NCI-H128 (cell line): ENCODE results near the gene FAM184B.

ENCODE experiments used
- DNase-seq: peaks from one replicate; lab custom pipeline; 2025; ENCODE audit not compliant: unreplicated experiment; lab: John Stamatoyannopoulos, UW

FAM184B gene

DNA sequence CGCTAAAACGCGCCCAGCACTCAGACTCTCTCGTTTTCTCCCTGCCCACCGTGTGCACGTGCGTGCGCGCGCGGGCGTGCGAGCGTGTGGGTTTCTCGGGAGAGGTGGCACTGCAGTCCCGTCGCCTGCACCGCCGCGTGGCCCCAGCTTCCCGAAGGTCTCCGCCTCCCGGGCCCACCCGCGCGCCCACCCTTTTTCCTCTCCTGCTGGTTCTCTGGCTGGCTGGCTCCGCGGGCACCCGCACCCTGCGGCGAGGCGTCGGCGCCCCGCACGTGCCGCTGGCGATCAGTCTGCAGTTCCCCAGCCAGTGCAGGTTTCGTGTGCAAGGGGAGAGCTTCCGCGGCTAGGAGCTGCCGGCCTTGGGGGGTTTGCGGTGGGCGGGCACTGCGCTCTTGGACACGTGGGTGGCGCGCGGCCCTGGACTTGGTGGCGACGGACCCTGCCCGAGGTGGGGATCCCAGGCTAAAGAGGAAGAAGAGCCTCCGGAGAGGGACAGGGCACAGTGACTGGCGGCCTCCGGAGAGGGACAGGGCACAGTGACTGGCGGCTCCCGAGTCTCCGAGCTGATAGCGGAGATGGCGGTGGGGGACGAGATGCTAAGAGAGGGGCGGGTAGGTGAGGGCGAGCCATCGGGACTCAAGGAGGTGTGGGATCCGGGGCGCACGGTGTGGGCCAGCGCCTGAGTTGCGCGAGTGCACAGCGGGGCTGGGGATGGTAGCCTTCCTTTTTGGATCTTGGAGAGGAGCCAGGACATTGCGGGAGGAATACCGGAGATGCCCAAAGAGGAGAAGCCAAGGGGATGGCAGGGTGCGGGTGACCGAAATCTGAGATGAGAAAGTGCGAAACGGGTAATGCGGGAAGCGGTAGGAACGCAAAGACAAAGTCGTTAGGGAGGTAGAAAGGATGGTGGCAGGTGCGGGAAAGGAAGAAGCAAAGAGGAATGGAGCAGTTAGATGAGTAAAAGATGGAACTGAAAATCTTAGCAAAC is at the start of gene FAM184B:
TSS of gene FAM184B (minus strand) at position 322 of the 988 bp plus-strand sequence. CDS start 322 bp downstream, outside the sequence.
- no peak for DNase-seq

DNA sequence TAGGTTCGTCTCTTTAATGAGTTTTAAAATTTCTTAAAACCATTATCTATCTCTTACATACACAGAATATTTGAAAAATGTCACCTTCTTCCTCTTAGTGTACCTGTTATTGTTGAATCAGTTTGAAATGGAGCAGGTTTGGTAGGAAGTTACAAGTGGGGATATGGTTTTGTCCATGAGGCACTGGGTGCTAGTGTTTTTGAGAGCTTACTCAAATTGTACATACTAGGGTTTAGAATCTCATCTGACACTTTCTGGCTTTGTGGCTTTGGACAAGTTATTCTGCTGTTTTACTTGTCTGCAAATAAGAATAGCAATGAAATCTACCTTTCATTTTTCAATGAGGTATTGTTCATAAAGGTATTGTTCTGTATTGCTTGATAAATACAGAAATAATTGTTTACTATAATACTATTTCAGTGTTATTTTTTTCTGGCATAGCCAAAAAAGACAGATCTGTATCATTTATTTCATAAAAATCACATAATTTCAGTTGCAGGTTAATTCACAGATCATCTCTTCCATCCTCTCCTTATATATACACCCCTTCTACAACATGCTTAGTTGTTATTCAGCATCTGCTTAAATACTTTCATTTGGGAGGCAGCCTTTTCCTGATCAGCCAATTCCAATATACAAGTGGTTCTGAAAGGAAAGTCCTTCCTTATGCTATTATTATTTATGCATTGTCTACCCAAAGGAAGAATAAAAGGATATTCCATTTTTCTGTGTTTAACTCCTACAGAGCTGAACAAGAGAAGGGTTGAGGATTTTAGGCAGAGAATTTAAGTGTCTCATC is 42.6 kb upstream of the FAM184B start:
- DNase-seq, result no peak

DNA sequence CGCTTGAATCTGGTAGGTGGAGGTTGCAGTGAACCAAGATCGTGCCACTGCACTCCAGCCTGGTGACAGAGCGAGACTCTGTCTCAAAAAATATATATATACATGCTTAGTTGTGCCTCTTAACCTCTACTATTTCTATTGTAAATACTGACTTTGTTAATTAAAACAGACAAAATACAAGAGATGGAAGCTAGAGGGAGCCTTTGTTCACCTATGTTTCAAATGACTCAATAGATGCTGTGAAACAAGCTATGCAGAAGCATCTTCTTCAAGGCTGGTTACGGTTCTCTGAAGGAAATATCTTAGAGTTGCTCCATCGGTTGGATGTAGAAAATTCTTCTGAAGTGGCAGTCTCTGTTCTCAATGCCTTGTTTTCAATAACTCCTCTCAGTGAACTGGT is 35.6 kb upstream of the FAM184B start:
- DNase-seq, result no peak

DNA sequence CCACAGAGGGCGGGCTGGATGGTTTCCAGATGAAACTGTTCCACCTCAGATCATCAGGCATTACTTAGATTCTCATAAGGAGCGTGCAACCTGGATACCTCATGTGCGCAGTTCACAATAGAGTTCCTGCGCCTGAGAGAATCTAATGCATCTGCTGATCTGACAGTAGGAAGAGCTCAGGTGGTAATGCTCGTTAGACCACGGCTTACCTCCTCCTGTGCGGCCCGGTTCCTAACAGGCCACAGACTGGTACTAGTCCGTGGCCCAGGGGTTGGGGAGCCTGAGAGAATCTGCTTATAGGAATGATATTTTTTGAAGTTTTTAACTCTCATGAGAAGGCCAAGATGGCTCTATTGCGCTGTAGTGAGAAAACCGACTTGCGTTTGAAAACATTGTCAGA is 34.7 kb upstream of the FAM184B start:
- DNase-seq, result no peak

DNA sequence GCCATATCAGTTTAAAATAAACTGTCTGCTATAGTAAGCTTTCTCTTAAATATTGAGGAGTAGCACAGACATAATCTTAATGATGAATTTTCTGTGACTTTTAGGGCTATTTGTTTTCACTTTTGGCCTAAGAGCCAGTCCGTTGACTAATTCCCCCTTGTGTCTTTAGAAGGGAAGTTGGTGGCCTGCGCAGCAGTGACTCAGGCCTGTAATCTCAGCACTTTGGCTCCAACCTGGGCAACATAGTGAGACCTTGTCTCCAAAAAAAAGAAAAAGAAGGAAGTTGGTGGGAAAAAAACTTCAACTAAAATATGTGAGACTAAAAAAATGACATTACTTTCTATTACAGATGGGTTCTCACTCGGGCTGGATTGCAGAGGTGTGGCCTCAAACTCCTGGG is 32.7 kb upstream of the FAM184B start:
- DNase-seq, result no peak

DNA sequence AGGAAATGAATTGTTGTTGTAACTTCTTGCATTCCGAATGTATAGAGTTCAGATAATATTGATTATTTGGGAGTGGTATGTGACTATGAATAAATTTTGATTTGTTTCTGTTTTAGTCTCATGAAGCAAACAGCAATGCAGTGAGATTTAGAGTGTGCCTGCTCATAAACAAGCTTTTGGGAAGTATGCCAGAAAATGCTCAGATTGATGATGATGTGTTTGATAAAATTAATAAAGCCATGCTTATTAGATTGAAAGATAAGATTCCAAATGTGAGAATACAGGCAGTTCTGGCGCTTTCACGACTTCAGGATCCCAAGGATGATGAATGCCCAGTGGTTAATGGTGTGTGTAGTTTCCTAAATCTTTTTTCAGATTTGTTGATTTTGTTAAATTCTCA is 31.4 kb upstream of the FAM184B start:
- DNase-seq, result no peak

DNA sequence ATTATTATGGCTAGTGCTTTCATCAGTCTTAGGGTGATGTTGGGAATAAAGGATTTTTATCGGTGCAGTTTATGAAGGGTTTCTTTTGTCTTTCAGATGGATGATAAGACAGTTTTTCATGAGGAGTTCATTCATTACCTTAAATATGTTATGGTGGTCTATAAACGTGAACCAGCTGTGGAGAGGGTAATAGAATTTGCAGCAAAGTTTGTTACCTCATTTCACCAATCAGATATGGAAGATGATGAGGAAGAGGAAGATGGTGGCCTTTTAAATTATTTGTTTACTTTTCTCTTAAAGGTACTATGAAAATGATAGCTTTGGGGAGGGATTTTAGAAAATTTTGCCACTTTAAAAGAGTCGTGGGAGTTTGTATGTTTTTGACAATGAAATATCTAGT is 30.7 kb upstream of the FAM184B start:
- DNase-seq, result no peak

DNA sequence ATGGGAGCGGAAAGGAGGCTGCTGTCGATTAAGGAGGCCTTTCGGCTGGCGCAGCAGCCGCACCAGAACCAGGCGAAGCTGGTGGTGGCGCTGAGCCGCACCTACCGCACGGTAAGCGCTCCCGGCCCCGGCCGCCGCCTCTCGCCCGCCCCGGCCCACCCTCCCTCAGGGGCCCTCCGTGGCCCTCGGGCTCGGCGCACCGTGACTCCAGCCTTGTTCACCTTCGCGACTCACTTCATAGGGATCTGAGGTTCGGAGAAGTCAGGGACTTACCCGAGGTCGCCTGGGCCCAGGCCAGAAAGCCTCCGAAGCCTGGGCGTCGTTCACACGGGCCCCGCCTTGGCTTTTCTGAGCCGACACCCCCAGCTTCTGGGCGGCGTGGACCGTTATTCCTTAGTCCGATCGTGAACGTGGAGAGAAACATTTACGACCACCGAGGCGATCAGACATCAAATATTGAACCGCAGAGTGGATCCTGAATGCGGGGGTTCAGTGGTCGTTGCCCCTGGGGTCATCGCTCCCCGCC is 29.7 kb upstream of the FAM184B start:
- DNase-seq, result no peak

DNA sequence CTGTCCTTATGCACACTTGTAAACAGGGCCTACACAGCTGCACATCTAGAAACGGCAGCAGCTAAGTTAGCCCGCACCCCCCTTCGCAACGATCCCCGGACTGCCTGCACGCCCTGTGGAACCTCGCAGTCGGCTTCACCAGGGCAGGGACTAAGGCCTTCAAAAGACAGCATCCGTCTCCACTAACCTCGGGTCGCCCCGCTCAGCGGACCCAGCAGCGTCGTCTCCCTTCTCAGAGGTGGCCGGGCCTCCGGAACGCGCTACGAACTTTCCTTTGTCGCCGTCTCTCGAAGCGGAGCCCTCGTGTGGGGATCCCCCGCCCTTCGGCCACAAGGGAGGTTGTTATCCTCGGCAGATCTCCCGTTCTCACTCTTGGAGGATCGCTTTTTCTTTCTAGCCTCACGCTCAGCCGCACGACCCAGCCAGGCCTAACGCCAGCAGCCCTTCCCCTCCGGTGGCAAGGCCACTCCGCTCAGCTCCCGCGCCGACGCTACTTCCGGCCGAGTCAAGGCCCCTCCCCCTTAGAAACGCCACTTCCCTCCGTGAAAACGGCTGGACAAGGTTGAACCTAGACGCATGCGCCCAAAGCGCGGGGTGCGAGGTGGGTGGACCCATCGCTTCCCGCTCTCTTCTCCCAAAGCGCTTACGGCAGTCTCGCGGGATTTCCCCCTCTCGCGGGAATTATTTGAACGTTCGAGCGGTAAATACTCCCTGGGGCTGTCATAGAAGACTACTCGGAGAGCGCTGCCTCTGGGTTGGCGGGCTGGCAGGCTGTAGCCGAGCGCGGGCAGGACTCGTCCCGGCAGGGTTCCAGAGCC is 29.0 kb upstream of the FAM184B start, which contains the start of the genes DCAF16 and NCAPG:
TSS of gene DCAF16 (minus strand) at position 498 of the 818 bp plus-strand sequence. CDS start 6,616 bp downstream, outside the sequence.
TSS of gene NCAPG (plus strand) at position 720 of the 818 bp plus-strand sequence. CDS start 99 bp downstream, outside the sequence.
- peak; percentile 97 for DNase-seq

DNA sequence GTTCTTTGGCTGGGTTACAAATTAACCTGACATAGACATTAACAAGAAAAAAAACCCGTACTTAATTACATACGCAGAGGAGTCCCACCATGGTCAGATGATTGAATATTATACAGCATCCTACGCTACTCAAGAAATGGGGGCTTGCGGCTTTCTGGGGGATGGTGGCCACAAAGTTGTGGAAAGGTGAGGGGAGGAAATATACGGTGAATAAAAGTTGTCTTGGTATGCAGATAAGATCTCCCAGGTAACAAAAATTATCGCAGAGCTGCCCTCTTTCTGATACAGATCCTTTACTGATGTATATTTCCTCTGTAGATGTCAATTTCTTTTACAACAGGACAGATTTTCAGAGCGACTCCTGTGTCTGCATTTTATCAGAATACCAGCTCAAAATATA is 28.2 kb upstream of the FAM184B start:
- DNase-seq, result no peak

DNA sequence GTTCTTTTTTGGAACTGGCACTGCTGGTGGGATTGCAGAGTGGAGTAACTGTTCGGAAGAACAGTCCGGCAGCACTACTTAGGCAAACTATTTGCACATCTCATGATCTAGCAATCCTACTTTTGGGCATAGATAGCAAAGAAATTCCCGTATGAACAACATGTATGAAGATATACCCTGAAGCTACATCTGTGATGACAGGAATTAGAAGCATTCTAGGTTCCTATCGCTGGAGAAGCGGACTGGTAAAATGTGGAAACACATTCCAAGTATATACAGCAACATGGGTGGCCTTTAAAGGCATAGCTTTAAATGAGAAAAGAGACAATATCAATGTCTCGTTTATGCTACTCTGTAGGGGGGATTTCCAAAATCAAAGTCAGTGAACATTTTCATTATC is 26.0 kb upstream of the FAM184B start:
- no peak for DNase-seq

DNA sequence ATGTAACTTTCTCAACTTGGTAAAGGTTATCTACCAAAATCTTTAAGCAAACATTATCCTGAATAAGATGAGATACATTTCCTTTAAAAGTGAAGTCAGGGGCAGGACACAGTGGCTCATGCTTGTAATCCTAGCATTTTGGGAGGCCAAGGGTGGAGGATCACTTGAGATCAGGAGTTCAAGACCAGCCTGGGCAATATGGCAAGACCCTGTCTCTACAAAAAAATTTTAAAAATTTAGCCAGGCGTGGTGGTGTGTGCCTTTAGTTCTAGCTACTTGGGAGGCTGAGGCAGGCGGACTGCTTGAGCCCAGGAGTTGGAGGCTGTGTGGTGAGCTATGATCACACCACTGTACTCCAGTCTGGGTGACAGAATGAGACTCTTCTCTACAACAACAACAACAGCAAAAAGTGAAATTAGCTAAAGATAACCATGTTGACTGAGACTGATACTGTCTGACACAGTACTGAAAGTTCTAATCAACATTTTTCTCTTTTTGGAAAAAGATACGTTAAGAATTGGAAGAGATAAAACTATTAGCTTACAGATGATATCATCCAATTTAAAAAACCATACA is 24.2 kb upstream of the FAM184B start:
- DNase-seq, result no peak

DNA sequence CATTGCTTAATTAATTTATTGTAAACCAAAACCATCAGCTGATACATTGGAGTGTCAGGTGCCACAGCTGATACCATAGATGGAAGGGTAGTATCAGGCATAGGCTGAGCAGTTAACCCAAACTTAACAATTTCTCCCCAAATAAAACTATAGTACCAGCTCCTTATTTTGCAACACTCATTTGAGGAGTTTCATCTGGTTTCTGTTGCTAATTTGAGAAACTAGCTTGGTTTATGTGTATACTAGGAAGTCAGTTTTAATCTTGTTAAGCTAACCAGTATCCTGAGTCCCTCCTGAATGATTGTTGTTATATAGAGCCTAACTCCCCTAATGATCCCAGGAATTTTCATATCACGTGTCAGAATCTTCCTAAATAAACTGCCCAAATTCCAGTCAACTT is 16.4 kb upstream of the FAM184B start:
- no peak for DNase-seq

DNA sequence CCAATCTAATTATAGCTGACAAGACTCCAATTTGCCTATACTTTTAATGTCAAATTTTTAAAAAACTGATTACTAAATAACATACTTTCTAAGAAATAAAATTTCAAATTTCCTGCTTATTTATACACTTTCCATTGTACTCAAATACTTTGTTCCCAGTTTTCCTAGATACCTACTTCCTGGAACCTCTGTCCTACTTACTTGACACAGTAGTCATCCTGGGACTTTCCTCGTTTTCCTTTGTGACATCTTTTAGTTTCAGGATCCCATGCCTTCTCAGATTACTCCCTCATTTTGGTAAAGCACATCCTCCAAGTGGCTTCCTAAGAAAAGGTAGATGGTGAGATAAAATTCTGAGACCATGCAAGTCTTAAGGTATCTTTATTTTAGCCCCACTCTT is 13.3 kb upstream of the FAM184B start:
- no peak for DNase-seq

DNA sequence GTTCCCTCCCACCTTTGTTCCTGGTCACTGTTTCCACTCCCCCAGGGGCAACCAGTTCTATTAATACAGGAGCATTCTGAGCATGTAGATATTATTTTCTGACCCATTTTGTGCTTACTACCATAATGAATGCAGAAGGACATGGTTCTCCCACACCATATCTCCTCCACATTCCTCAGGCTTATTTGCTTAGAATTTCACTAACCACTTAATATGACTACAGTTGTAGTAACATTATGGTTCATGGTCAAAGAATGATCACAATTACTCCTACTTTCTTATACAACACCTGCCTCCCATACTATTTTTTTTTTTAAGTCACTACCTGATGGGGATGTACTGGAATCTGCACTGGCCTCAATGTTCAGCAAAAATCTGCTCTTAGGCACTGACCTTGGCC is 7.5 kb upstream of the FAM184B start:
- DNase-seq, result no peak

DNA sequence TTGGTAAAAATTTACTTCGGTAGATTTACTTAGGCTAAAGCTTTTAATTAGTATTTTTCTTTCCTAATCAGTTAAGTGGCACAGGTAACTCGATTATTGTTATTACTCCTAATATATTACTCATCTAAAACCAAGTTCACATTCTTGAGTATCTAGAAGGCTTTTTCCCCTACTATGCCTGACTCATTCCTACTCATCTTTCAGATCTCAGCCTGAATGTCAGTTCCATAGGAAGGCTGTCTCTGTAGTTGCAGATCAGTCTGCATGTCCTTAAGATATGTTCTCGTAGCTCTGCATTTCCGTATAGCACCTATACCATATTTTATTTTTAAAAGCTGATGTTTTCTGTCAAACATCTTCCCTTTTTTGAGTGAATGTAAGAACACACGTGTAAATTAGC is 5.9 kb upstream of the FAM184B start:
- no peak for DNase-seq

DNA sequence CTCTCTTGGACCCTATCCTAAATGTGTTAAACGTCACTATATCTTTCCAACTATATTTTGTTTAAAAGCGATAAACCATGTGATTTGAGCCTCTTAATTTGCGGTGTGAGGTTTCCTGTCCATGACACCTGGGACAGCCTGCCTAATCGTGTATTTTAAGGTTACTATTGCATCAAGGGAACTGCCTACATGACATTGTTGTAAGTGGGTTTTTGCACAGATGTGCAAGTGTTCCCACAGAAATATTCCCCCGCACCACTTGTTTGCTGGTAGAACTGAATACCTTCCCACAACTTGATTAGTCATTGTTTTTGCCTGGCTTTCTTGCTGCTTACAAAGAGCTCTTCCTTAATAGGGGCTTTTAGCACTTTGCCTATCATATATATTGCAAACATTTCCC is 5.1 kb upstream of the FAM184B start:
- no peak for DNase-seq

DNA sequence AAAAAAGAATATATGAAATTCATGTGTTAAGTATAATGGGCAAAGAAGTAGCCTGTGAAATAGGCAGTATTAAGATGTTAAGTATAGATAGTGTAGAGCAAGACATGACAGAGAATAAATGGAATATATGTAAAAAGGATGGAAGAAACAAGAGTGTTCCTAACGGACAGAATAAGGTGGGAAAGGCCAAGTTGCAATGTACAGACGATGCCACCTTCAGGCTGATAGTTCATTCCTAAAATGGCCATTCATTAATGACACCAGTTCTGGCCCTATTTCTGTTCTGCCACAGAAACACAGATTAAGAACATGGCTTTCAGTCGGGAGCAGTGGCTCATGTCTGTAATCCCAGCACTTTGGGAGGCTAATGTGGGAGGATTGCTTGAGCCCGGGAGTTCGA is 4.4 kb upstream of the FAM184B start:
- DNase-seq, result no peak

DNA sequence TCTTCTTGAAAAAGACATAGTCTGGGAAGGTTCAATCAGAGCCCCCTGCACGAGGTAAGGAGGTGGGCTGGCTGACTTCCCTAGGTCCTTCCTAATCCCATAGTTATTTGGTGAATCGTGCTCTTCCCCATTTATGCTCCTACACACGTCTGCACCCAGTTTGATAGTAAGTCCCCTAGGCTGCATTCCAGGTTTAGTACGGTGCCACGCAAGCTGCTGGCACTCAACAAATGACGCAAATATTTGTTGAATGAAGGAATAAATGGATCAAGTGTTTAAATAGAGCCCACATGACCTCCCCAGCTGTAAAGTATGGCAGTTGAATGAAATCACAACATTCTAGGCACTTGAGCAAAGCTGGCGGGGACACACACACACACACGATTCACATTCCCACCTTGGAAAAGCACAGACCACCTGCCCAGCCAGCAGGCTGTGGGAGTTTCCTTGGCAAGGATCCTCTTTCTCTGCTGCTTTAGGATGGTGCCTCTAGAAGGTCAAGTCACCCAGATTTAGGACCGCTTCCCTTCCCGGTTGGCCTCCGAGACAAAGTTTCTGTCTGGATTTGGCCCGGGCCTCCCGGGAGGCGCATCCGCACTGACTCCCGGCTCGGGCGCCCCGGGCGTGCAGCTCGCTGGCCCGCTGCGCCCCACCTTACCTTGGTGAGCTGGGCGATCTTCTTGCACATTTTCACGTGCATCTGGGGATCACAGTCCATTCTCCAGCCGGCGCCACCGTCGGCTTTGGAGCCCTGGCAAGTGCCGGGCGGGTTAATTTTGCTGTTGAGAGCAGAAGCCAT is 721 bp downstream of the FAM184B start:
- DNase-seq, result no peak
